Right atrium auricular region (tissue), 2 donors: ENCODE results near the gene ANKRD52. TPM values are rescaled to one million over a fixed set of nuclear protein-coding genes. Genes with fewer than 3 reads are reported as not detected.
A peak's percentile ranks its signal among the peaks of the same experiment; 100 is the strongest.
"Not testable (repeated sequence)": the region's sequence is repeated elsewhere in the genome, so short reads cannot be mapped to it uniquely, and the experiment has no call there.

Source experiments
- DNase-seq: peaks from one replicate; pipeline ENCODE4 v3.0.0-alpha.2; 2019; ENCODE audit warnings: low spot score
- H3K27ac ChIP-seq, 2 donors: fragments of 200-600 bp; sonication (generic); 1 replicate in 1 of 2; 2 replicates in 1 of 2; pipeline ENCODE4 v1.5.1; 2016 to 2019
- H3K27me3 ChIP-seq, 2 donors: fragments of 200-600 bp; sonication (generic); one replicate each; pipeline versions ENCODE4 v1.5.1 to v1.6.0; 2017 to 2019
- H3K36me3 ChIP-seq: fragments of 200-600 bp; sonication (generic); one replicate; pipeline ENCODE4 v1.5.1; 2016
- H3K4me1 ChIP-seq, 2 donors: fragments of 200-600 bp; sonication (generic); one replicate each; pipeline versions ENCODE4 v1.5.1 to v1.6.0; 2017 to 2019
- H3K4me3 ChIP-seq, 2 donors: fragments of 200-600 bp; sonication (generic); 1 replicate in 1 of 2; 2 replicates in 1 of 2; pipeline ENCODE4 v1.5.1; 2017 to 2019; ENCODE audit warnings: mild to moderate bottlenecking in 1 of 2, moderate library complexity in 1 of 2
- H3K9me3 ChIP-seq, 2 donors: fragments of 200-600 bp; sonication (generic); one replicate each; pipeline ENCODE4 v1.5.1; 2019
- total RNA-seq, 2 donors: library from RNA; depleted of rRNA; stranded (reverse); fragments of >200 nt; gene quantifications; one replicate each; pipeline ENCODE4 v1.1.0, GENCODE V29; 2016
- TF ChIP-seq, protein P1 (sequence below), 2 donors: fragments of 200-600 bp; sonication (generic); IDR thresholded peaks; one replicate each; pipeline ENCODE4 v1.5.1; 2019; ENCODE audit warnings: antibody characterized with exemption in 2 of 2

Gene ANKRD52
- total RNA-seq, 2 donors from 2014 or later = 12.4 to 22.1 TPM

DNA sequence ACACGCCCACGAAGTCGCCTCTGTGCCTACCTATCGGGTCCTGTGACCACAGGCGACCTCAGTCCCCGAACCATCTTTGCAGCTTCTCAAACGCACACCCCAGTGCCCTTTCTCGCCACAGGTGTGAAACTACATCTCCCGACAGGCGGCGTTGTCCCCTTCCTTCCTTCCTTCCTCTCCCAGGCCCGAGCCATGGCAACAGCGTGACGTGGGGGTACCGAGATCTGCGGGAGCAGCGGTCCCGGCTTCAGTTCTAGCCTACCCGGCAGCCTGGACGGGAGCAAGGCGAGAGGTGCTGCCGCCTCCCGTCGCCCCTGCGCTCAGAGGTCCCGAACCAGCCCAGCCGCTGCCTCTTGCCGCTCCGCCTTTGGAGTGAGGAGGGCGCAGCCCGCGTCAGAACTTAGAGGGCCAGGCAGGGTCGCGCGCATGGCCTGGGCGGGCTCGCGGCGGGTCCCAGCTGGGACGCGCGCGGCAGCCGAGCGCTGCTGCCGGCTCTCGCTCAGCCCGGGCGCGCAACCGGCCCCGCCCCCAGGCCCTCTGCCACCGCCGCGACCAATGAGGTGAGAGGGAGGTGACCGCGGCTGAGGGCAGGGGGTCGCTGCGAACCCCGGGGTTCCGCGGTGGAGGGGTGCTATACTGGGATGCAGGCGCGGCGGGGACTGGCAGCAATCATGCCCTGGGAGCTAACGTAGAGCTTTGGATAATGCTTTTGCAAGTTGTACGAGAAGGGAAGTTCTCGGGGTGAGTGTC, 8.7 kb upstream of the ANKRD52 start, which contains the start of gene COQ10A:
Gene COQ10A, plus strand, starts transcription at position 250 of the 750 bp plus-strand sequence. Its CDS starts 177 bp downstream, at position 427.
- H3K36me3 ChIP-seq = peaks cover 5% of the 10 kb centered on the region
- H3K4me1 ChIP-seq = peaks cover 0 to 37% of the 10 kb centered on the region in 2 donors
- peak within 1 kb of the TSS; percentile 57 to 67 for H3K4me3 ChIP-seq
- H3K27me3 ChIP-seq = no peaks in the 10 kb centered on the region
- H3K27ac ChIP-seq = peak within 1 kb of the TSS; percentile 94 to 95
- DNase-seq = peak; percentile 92
- TF ChIP-seq, protein P1, sequence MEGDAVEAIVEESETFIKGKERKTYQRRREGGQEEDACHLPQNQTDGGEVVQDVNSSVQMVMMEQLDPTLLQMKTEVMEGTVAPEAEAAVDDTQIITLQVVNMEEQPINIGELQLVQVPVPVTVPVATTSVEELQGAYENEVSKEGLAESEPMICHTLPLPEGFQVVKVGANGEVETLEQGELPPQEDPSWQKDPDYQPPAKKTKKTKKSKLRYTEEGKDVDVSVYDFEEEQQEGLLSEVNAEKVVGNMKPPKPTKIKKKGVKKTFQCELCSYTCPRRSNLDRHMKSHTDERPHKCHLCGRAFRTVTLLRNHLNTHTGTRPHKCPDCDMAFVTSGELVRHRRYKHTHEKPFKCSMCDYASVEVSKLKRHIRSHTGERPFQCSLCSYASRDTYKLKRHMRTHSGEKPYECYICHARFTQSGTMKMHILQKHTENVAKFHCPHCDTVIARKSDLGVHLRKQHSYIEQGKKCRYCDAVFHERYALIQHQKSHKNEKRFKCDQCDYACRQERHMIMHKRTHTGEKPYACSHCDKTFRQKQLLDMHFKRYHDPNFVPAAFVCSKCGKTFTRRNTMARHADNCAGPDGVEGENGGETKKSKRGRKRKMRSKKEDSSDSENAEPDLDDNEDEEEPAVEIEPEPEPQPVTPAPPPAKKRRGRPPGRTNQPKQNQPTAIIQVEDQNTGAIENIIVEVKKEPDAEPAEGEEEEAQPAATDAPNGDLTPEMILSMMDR (IDR thresholded peaks at IDR 0.05) = peak; percentile 25 to 77
- no peaks in the 10 kb centered on the region for H3K9me3 ChIP-seq

DNA sequence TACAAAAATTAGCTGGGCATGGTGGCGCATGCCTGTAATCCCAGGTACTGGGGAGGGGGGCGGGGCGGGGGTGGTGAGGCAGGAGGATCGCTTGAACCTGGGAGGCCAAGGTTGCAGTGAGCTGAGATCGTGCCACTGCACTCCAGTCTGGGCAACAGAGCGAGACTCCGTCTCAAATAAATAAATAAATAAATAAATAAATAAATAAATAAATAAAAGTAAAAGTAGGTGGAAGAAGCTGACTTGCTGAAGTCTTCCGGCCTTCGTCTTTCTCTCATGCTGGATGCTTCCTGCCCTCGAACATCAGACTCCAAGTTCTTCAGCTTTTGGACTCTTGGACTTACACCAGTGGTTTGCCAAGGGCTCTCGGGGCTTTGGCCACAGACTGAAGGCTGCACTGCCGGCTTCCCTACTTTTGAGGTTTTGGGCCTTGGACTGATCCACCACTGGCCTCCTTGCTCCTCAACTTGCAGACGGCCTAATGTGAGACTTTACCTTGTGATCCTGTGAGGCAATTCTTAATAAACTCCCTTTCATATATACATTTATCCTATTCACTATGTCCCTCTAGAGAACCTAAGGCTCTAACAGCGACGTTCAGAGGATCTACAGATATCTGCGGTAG, 8.0 kb upstream of the ANKRD52 start:
- not testable (repeated sequence) for H3K36me3 ChIP-seq, H3K27me3 ChIP-seq, H3K9me3 ChIP-seq, DNase-seq
- peak overlapping the region; percentile 57 to 67 for H3K4me3 ChIP-seq
- H3K27ac ChIP-seq = peak overlapping the region; percentile 94 to 95
- H3K4me1 ChIP-seq = peaks cover 0 to 31% of the 10 kb centered on the region in 2 donors

DNA sequence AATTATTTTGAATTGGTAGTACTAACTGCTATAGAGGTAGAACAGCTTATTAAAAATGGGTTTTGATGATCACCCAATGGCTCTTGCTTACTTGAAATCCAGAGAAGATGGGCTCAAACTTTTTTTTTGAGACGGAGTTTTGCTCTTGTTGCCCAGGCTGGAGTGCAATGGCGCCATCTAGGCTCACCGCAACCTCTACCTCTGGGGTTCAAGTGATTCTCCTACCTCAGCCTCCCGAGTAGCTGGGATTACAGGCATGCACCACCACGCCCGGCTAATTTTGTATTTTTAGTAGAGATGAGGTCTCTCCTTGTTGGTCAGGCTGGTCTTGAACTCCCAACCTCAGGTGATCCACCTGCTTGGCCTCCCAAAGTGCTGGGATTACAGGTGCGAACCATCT, 4.8 kb upstream of the ANKRD52 start:
- H3K4me1 ChIP-seq = peaks cover 0 to 22% of the 10 kb centered on the region in 2 donors
- DNase-seq, H3K27ac ChIP-seq, H3K4me3 ChIP-seq, H3K36me3 ChIP-seq, H3K27me3 ChIP-seq, H3K9me3 ChIP-seq: not testable (repeated sequence)

DNA sequence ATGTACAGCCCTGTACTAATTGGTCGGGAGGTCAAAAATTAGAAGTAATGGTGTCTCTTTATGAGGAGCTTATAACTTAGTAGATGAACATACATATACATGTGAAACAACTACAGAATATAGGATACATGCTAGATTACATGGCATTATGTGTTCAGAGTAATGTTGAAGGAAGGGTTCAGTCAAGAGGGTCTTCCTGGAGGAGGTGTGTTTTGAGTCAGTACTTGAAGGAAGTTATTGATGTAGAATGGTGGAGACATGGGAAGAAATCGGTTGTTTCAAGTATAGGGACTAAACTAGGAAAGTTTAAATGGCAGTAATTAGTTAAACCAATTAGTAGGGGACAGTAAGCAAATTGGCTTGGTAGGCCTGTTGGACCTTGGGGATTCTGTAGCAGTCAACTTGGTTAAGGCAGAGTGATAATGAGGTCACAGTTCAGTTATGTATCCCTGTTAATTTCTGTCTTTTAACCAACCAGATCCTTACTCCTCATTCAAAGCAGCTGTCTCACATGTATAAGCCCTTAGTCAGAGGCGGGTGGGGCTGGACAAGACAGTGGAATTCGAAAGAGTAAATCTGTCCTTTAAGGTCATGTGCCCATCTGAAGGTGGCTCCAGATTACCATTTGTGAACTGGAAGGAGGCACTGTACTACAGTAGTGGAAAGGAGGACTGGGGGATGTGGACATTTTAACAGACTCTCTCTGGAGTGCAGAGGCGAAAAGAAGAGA, 3.5 kb upstream of the ANKRD52 start:
- no peak overlapping the region for H3K4me3 ChIP-seq
- H3K27ac ChIP-seq = no peak overlapping the region
- H3K9me3 ChIP-seq = no peaks in the 10 kb centered on the region
- peaks cover 0 to 25% of the 10 kb centered on the region in 2 donors for H3K4me1 ChIP-seq
- no peaks in the 10 kb centered on the region for H3K27me3 ChIP-seq
- peaks cover 2% of the 10 kb centered on the region for H3K36me3 ChIP-seq
- DNase-seq = no peak
- TF ChIP-seq, protein P1 (IDR thresholded peaks at IDR 0.05) = no peak

DNA sequence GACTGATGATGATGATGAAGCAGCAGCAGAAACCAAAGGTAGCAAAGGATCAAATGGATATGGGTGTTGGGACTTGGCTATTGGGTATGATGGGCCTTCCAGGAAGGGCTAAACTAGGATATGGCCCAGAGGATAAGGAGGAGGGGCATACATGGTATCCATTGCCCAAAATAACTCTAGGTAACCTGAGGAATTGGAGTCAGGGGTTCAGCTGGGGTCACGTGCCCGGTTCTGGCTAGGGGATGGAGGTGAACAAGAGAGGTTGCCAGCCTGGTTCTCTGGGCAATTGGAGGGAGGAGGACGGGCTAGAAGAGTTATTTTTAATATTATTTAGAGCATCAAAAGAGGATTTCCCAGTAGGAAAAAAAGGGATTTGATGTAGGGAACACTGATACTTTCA, 2.7 kb upstream of the ANKRD52 start:
- H3K4me1 ChIP-seq = peaks cover 0 to 26% of the 10 kb centered on the region in 2 donors
- TF ChIP-seq, protein P1 (IDR thresholded peaks at IDR 0.05) = no peak
- peaks cover 9% of the 10 kb centered on the region for H3K36me3 ChIP-seq
- H3K9me3 ChIP-seq = no peaks in the 10 kb centered on the region
- H3K4me3 ChIP-seq = no peak overlapping the region
- H3K27ac ChIP-seq = no peak overlapping the region
- no peak for DNase-seq
- H3K27me3 ChIP-seq = no peaks in the 10 kb centered on the region

DNA sequence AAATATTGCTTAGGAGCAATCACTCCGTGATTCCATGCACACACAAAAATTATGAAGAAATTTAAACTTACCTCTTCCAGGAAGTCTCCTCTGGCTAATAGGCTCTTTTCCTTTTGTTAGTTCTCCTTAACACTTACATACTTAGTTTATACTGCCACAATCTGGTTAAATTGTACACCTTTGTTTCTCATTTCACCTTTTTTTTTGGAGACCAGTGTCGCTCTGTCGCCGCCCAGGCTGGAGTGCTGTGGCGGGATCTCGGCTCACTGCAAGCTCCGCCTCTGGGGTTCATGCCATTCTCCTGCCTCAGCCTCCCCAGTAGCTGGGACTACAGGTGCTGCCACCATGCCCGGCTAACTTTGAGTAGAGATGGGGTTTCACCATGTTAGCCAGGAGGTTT, 2.2 kb upstream of the ANKRD52 start:
- TF ChIP-seq, protein P1 (IDR thresholded peaks at IDR 0.05) = no peak
- H3K36me3 ChIP-seq = peaks cover 14% of the 10 kb centered on the region
- H3K4me3 ChIP-seq = no peak overlapping the region
- H3K27me3 ChIP-seq = no peaks in the 10 kb centered on the region
- H3K4me1 ChIP-seq = peaks cover 0 to 22% of the 10 kb centered on the region in 2 donors
- no peak overlapping the region for H3K27ac ChIP-seq
- no peak for DNase-seq
- no peaks in the 10 kb centered on the region for H3K9me3 ChIP-seq
